ENCODE data around the gene PRKN. TPM values are rescaled to one million over a fixed set of nuclear protein-coding genes. Genes with fewer than 3 reads are reported as not detected.
"Not testable (repeated sequence)": the region's sequence is repeated elsewhere in the genome, so short reads cannot be mapped to it uniquely, and the experiment has no call there.

The PRKN gene
- total RNA-seq, 1 donor from 2014 or later: 4.9 TPM

DNA sequence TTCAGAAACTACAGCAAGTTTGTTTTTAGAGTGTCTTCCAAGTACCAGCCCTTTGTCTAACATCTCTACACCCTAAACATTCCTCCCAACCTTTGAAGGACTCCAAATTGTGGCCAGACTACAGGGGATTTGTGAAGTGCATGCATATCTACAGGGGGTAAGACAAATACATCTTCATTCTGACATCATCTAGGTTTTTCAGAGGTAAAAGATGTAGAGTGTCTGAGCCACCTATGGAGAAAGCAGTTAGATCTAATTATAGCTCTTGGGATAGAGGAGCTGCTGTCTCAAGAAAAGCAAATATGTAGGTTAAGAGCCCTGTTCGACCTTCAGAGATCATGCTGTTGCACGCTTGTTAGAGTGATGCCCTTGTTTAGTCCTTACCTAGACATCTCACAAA lies 836.0 kb downstream of the PRKN start:
- Histone ChIP-seq H3K27me3 (no peaks in the 10 kb centered on the region), H3K27ac (no peak overlapping the region), H3K4me3 (no peak overlapping the region), H3K9me3 (no peaks in the 10 kb centered on the region), H3K4me1 (peaks cover 9% of the 10 kb centered on the region), H3K36me3 (no peaks in the 10 kb centered on the region)
- intact Hi-C loops (cut with DNase I): no loop called here
- no peak for DNase-seq (ENCODE audit: extremely low spot score in 2 of 2)
- TF ChIP-seq, protein P1, sequence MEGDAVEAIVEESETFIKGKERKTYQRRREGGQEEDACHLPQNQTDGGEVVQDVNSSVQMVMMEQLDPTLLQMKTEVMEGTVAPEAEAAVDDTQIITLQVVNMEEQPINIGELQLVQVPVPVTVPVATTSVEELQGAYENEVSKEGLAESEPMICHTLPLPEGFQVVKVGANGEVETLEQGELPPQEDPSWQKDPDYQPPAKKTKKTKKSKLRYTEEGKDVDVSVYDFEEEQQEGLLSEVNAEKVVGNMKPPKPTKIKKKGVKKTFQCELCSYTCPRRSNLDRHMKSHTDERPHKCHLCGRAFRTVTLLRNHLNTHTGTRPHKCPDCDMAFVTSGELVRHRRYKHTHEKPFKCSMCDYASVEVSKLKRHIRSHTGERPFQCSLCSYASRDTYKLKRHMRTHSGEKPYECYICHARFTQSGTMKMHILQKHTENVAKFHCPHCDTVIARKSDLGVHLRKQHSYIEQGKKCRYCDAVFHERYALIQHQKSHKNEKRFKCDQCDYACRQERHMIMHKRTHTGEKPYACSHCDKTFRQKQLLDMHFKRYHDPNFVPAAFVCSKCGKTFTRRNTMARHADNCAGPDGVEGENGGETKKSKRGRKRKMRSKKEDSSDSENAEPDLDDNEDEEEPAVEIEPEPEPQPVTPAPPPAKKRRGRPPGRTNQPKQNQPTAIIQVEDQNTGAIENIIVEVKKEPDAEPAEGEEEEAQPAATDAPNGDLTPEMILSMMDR (IDR thresholded peaks at IDR 0.05): no peak
- TF ChIP-seq POLR2A (IDR thresholded peaks at IDR 0.05) (no peak), POLR2AphosphoS5 (IDR thresholded peaks at IDR 0.05; ENCODE audit: insufficient read depth in 1 of 2, low read depth in 1 of 2) (no peak)

DNA sequence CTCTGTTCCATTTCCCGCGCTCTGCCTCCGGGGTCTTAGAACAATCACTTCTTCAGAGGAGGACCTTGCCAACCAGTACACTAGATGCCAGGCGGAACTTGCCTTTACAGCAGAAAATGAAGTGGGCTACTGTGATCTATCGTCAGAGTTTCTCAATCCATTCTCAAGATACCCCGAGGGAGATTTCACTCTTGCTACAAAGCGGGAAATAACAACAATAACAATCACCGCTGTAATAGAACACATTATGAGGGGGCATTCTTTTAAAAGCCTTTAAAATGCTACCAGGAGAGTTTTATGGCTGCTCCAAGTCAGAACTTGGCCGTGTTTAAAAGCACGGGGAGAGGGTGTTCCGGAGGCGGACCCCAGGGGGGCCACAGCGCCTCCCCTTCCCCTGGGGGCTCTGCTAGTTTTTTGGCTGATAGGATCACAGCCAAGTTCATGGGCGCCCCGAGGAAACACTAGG lies 836.7 kb downstream of the PRKN start:
- Histone ChIP-seq H3K4me1 (peaks cover 9% of the 10 kb centered on the region), H3K27ac (no peak overlapping the region), H3K4me3 (no peak overlapping the region), H3K9me3 (no peaks in the 10 kb centered on the region), H3K36me3 (no peaks in the 10 kb centered on the region), H3K27me3 (no peaks in the 10 kb centered on the region)
- intact Hi-C loops (cut with DNase I): no loop called here
- TF ChIP-seq POLR2A (IDR thresholded peaks at IDR 0.05) (no peak), POLR2AphosphoS5 (IDR thresholded peaks at IDR 0.05; ENCODE audit: insufficient read depth in 1 of 2, low read depth in 1 of 2) (no peak)
- TF ChIP-seq, protein P1 (IDR thresholded peaks at IDR 0.05): no peak
- DNase-seq (ENCODE audit: extremely low spot score in 2 of 2): peak in 1 of 2 donors; percentile 58

DNA sequence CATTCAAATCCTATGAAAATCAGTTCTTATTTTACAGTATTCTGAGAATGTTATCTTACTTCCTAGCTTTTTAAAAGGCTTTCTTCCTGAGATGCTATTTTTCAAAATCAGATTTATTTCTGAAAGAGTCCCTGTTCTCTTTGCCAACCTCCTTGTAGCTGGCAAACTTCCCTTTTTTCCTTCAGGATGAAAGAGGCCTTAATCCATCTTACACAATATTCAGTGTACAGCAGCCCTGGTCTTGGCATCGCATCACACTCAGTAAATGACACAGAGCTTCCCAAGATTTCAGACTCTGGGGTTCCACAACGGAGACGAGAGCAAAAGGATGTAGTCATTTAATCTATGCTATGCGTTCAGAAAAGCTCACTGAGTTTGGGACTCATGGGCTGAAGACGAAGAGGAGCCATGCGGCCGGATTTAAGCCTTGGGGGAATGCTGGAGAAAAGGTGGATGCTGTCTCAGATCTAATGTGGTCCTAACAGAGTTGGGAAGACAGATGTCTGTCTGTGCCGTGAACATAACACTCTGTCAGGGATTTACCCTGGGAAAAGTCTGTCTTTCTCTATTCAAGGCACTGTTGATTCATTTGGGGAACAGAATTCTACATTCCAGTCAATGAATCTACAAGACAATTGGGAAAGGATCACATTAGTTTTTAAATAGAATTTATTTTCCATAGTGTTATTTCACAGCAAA lies 837.3 kb downstream of the PRKN start:
- intact Hi-C loops (cut with DNase I): no loop called here
- TF ChIP-seq POLR2A (IDR thresholded peaks at IDR 0.05): no peak
- TF ChIP-seq, protein P1 (IDR thresholded peaks at IDR 0.05): no peak
- no peak for TF ChIP-seq POLR2AphosphoS5 (IDR thresholded peaks at IDR 0.05; ENCODE audit: insufficient read depth in 1 of 2, low read depth in 1 of 2)
- DNase-seq (ENCODE audit: extremely low spot score in 2 of 2): peak in 1 of 2 donors; percentile 7
- Histone ChIP-seq H3K36me3 (no peaks in the 10 kb centered on the region), H3K27ac (no peak overlapping the region), H3K4me1 (peaks cover 9% of the 10 kb centered on the region), H3K4me3 (no peak overlapping the region), H3K9me3 (no peaks in the 10 kb centered on the region), H3K27me3 (no peaks in the 10 kb centered on the region)

DNA sequence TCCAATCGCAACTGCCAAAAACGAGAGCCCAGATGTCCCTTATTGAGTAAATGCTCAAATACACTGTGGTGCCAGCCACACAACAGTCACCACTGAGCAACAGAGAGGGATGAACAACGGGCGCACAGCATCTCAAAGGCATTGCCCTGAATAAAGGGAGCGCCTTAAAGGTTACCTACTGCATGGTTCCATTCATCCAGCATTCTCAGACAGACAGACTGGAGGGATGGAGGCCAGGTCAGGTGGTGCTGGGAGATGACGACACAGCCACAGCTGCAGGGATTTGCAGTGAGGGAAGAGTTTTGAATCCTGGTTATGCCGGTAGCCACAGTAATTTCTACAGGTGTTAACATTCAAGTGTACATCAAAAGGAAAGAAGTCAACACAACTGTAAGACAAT lies 838.2 kb downstream of the PRKN start:
- Histone ChIP-seq H3K4me3 (no peak overlapping the region), H3K4me1 (peaks cover 9% of the 10 kb centered on the region), H3K36me3 (no peaks in the 10 kb centered on the region), H3K27me3 (no peaks in the 10 kb centered on the region), H3K27ac (no peak overlapping the region), H3K9me3 (no peaks in the 10 kb centered on the region)
- TF ChIP-seq, protein P1 (IDR thresholded peaks at IDR 0.05): no peak
- no peak for TF ChIP-seq POLR2A (IDR thresholded peaks at IDR 0.05)
- no peak for TF ChIP-seq POLR2AphosphoS5 (IDR thresholded peaks at IDR 0.05; ENCODE audit: insufficient read depth in 1 of 2, low read depth in 1 of 2)
- DNase-seq (ENCODE audit: extremely low spot score in 2 of 2): no peak
- intact Hi-C loops (cut with DNase I): no loop called here

DNA sequence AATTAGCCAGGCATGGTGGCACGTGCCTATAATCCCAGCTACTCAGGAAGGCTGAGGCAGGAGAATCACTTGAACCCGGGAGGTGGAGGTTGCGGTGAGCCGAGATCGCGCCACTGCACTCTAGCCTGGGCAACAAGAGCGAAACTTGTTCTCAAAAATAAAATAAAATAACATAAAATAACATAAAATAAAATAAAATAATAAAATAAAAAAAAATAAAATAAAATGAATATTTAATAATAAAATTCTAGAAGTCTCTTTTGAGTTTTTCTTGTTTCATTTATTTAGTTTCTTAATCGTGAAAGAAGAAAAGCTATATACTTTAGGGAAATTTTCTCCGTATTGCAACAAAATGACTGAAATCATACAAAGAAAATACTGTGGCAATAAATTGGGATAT lies 841.0 kb downstream of the PRKN start:
- intact Hi-C loops (cut with DNase I); H3K9me3 ChIP-seq; DNase-seq (ENCODE audit: extremely low spot score in 2 of 2); H3K36me3 ChIP-seq; H3K4me1 ChIP-seq; H3K27me3 ChIP-seq; H3K27ac ChIP-seq; H3K4me3 ChIP-seq: not testable (repeated sequence)
